ENCODE results near the gene STXBP6.

The STXBP6 gene

DNA sequence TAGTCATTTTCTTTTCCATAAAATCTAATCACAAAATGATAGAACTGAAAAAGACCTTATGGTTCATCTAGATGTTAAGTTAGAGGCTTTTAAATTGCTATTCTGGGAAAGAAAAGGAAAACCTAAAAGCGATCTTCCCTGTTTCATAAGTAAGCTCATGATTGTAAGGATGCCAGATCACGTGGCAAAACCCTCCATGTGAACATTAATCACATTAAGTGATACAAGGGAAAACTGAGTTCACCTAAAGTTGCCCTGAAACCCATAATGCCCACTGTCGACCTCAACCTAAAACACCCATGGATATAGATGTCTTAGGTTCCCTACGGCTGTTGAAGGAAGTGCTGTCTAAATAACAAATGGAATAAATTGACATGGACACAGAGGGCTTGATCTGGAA, 3.0 kb upstream of the STXBP6 start:
- no peak for DNase-seq (ENCODE audit: low read depth in 2 of 2, low spot score in 1 of 2)

DNA sequence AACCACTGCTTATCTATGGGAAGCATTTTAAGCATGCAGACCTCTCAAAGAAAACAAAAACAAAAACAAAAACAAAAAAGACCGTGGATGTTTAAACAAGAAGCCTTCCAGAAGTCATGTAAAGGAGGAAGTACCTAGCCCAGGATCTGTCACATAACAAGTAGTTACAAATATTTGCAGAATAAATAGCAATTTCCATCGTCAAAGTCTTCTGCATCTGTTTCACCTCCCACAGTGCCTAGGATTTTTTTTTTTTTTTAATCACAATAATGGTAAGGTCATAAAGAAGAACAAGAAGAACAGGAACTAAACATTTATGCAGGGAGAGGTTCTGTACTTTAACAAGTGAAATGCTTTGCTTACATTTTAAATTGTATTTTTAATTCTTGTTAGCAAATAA, 2.4 kb upstream of the STXBP6 start:
- DNase-seq (ENCODE audit: low read depth in 2 of 2, low spot score in 1 of 2), result no peak

DNA sequence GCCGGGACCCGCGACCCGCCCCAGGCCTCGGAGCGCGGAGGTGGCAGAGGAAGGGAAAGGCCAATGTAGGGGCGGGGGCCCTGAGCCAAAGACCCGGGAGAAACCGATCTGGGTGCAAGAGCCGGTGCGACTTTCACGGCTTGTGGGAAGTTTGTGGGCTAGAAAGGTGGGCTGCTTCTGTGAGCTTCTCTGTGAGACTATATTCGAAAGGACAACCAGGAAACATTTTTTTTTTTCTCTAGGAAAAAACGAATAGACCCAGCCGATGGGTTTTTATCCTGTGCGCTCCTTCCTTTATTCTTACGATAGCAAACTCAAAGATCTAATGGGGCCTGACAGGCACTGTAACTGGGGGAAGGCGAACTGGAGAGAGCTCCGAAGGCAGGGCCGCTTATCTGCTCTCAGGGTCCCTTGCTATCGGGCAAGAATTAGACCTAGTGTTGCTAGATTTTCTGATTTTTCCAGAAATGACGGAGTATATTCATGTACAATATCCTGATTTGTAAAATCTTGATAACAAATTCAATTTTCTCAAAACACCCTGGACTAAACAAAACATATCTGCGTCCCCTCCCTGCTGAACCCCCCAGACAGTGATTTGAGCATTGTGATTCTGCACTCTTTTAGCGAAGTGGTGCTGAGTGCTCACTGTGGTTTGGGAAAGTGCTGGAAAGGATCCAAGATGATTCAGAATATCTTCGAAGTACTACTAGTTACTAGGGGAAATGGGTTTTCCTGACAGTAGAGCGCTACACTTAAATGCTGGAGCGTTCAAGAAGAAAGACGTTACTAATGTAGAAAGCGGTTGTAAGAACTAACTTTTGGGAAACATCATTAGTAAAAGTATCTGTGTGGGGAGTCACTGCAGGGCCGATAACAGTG, 563 bp upstream of the STXBP6 start:
- DNase-seq (ENCODE audit: low read depth in 2 of 2, low spot score in 1 of 2), result no peak

DNA sequence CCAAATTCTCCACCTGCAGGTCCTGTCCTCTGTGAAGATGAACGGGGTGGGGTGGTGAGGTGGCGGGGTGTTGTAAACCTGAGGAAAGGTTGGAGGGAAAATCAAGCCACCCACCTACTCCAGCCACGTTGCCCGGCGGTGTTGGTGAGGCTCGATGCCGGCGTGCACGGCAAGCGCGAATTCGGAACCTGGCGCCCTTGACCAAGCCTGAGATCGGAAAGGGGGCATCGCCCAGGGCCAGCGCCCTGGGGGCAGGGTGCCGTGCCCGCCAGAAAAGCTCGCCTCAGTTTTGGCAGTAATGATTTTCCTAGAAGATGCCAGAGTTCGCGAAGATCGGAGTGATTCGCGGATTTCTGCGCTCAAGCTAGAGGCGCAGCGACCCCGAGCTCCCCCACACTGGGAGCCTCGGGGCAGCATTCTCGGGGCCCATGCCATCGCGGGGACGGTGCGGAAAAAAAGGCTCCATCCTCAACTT, 817 bp downstream of the STXBP6 start:
- no peak for DNase-seq (ENCODE audit: low read depth in 2 of 2, low spot score in 1 of 2)

DNA sequence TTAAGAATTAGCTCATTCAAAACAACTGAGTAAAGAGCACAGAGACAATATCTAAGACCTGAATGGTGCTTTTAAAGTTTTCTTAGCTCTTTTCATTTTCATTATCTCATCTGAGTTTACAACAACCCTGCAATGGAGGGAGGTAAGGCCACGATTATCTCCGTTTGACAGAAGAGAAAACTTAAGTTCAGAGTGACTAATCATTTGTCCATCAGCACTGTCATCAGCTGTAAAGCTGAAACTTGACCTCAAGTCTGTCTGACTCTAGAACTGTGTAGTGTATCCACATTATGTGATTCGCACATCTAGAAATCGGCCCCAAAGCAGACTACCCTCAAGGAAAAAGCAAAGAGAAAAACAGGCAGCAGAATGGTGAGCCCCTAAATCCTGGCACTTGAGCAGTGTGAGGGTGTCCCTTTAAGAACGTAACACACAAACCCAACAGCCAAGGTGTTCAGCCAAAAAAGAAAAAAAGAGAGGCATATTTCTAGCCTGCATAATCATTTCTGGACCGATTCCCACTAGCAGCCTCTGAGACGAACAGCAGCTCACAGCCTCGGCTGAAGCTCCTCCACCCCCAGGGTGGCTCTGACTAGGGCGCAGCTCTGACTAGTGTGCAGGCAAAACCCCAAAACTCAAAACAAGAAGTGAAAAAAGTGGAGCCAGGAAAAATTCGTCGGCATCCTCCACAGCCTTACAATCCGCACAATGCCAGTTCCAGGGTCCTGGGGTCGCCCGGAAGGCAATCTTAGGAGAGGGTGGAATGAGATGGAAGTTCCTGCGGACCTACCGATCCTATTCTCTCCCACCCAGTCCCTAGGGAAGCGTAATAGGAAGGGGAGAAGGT, 1.6 kb downstream of the STXBP6 start:
- no peak for DNase-seq (ENCODE audit: low read depth in 2 of 2, low spot score in 1 of 2)

DNA sequence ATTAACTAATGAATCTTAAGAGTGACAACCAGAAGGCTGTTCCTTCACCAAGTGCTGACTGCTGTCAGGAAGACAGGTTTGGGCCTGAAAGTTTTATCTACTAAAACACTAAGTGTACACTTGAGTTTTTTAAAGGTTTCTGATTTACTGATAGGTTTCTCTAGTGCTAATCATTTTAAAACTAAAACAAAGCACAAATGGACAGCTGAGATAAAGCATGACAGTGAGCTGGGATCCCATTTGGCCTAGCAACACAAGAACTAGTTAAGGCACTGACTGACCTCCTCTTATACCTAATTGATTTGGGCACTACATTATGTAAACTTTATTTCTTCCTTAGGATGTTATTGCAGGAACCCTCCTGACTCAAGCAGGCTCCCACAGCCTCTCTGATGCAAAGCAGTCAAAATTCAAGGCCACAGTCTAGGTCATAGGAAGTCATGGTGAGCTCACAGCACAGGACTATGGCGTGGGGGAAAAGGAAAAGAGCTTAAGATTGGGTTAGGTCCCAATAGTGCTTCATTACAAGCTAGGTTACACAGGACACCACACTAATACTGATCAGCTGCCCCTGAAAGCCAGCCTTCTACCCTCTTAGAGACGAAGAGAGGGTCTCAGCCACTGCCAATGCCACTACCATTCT, 3.5 kb downstream of the STXBP6 start:
- DNase-seq (ENCODE audit: low read depth in 2 of 2, low spot score in 1 of 2), result no peak

DNA sequence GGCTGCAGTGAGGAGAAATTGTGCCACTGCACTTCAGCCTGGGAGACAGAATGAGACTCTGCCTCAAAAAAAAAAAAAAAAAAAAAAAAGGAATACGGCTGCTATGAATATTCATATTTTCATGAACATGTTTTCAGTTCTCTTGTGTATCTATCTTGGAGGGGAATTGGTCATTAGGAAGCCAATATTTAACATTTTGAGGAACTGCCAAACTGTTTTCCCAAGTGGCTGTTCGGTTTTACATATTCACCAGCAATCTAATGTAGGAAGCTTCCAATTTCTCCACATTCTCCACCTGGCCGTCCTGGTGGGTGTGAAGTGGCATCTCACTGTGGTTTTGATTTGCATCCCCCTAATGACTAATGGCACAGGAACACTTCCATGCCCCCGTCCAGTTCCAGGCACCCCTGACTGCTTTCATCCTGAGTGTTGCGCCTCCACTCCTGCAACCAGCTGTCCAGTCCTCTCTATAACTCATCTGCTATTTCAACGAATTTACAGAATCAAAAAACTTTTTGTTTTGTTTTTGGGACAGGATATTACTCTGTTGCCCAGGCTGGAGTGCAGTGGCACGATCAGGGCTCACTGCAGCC, 5.7 kb downstream of the STXBP6 start:
- no peak for DNase-seq (ENCODE audit: low read depth in 2 of 2, low spot score in 1 of 2)

DNA sequence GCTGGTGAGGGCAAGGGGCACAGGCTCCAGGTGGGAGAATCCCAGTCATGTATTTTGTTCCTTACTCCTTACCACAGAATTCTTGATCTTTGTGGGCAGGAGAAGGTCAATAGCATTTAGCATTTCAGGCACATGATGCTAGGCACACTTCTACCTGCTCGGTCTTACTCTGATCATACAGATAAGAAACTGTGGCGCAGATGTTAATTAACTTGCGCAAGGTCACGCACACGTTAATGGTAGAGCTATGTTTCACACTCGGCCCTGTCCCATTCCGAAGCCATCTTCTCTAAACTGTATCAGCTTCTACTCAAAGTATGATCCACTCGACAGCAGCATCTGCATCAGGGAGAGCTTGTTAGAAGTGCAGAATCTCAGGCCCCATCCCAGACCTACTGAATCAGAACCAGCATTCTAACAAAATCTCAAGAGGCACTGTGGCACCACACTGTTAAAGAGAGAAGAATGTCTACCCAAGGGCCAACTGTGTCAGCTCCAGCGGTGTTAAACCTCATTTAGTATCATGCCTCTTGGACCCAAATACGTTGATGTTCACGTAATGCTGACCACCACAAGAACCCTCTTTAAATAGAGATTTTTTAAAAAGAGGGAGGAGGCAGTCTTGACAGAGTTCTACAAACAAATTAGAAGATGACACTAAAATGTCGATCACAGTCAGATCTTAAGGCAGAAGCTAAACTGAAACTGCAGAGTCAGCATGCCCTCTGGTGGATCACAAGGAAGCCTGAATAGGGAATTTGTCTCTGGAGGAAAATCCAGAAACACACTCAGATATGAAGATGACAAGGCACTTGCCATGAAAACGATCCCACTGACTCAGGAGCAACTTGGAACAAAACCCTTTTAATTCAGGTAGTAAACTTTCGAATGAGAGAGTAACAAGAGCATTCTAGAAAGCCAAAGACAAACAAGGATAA, 7.3 kb downstream of the STXBP6 start:
- no peak for DNase-seq (ENCODE audit: low read depth in 2 of 2, low spot score in 1 of 2)

DNA sequence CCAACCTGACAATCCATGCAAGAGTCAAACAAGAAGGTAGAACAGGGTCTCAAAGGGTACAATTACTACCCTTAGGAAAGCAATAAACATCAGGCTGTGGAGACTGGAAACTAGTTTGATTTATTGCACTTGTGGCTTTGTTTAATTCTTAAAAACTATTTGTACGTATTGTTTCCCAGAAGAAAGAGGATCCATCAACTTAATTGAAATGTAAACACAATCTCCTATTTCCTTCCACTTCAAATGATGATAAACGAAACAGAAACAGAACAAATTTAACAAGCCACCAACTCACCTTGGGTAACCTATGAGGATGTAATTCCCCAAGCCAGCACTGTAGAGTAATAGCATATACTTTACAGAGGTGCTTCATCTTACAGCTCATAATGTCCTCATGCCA, 8.0 kb downstream of the STXBP6 start:
- no peak for DNase-seq (ENCODE audit: low read depth in 2 of 2, low spot score in 1 of 2)

DNA sequence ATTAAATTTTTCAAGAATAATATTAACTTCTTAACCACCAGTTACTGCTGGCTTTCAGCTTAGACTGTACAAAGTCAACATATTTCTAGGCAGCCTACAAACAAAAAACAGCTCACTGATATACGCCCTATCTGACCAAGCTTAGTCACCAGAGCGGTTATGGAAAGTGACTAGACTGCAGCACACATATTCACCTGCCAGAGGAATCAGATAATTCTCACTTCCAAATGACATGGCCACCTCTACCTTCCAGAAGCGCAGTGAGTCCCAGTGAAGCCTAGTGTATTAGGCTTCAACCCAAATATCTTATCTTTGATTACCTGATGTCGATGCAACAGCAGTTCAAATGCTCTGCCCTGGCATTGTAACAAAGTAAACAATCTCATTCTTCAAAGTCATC, 8.5 kb downstream of the STXBP6 start:
- DNase-seq (ENCODE audit: low read depth in 2 of 2, low spot score in 1 of 2), result no peak

DNA sequence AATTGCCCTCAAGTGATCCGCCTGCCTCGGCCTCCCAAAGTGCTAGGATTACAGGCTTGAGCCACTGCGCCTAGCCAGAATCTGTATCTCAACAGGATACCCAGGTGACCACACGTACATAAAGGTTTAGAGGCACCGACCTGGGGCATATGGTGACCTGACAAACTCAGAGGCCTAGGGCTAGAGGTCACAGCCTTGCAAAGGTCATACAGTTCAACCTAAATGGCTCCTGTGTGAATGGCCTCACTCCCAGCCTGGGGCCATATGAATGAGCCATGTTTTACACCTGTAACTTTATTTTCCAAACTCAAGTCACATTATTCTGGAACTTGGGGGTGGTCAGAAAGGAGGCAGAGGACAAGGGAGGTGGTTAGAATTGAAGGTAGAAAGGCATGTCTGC, 10.0 kb downstream of the STXBP6 start:
- DNase-seq (ENCODE audit: low read depth in 2 of 2, low spot score in 1 of 2), result no peak

DNA sequence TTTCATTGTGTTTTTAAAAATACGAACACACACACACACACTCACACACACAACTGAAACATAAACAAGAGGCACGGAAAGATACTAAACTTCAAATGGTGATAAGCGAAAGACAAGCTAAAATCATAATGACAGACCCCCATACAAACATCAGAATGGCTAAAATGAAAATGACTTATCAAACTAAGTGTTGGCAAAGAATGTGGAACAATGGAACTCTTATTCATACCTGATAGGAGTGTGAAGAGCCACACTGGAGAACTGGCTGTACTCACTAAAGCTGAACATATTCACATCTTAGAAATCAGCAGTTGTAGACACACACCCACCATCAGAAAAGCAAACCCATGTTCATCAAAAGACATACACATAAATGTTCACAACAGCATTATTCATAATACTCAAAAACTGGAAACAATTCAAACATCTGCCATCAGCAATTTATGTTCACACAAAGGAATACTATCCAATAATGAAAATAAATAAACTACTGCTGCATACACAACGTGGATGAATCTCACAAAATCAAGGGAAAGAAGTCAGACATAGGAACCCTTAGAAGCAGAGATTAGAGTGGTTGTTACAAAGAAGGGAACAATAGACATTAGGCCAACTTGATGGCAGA, 11.8 kb downstream of the STXBP6 start:
- no peak for DNase-seq (ENCODE audit: low read depth in 2 of 2, low spot score in 1 of 2)

DNA sequence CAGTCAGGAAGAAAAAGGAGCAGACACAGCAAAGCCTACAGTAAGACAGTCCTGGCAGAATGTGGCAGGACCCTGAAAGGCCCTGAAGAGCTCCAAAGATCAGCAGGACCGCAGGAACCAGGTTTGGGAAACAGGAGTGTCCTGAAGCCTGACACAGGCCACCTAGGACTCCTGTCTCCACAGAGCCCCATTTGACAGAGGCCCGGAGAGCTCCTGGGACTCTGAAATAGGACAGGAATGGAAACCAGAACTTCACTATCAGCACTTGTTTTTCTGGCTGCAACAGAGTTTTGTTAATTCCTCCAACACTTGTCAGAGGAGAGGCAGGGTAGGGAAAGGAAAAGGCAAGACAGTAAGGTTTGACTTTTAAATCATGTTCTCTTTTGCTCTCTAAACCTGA, 12.9 kb downstream of the STXBP6 start:
- no peak for DNase-seq (ENCODE audit: low read depth in 2 of 2, low spot score in 1 of 2)

DNA sequence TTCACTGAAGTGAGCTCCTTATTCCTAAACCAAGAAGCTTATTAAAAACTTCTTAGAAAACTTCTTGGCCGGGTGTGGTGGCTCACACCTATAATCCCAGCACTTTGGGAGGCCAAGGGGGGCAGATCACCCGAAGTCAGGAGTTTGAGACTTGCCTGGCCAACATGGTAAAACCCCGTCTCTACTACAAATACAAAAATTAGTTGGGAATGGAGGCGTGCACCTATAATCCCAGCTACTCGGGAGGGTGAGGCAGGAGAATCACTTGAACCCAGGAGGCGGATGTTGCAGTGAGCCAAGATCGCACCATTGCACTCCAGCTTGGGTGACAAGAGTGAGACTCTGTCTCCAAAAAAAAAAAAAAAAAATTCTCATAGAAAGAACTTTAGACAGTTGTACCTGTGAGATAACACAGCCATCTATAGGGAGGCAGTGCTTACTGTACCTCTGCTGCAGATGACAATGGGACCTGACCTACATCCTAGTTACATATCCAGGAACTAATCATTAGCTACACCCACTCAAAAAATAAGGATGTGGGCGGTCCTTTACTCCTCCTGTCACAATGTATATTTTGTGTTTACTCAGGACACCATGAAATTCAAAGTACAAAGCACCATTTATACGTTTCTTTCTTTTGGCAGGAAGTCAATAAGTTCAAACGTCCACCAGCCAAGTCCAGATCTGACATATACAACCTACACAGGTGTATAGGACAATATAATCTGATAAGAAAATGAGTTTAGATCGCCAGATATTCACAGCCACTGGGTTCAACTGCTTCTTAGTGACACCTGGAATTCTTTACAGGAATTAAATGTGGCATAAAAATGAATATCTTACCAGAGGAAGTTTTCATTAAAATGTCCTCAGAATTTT, 14.9 kb downstream of the STXBP6 start:
- no peak for DNase-seq (ENCODE audit: low read depth in 2 of 2, low spot score in 1 of 2)

DNA sequence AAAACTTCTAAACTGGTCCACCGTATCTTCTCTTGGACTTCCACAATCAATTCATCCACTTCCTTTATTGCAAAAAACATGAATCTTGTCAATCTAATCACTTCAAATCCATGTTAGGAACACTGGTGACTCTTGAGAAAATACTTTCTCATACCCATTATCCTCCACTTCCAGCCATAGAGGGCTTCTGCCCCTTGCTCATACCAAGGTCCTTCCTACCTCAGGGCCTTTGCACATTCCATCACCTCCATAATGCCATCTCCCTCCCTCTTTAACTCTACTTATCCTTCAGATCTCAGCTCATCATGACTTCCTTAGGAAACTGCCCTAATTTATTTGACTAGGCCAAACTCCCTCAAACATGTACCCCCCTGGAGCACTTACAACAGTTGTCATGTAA, 16.6 kb downstream of the STXBP6 start:
- DNase-seq (ENCODE audit: low read depth in 2 of 2, low spot score in 1 of 2), result no peak

DNA sequence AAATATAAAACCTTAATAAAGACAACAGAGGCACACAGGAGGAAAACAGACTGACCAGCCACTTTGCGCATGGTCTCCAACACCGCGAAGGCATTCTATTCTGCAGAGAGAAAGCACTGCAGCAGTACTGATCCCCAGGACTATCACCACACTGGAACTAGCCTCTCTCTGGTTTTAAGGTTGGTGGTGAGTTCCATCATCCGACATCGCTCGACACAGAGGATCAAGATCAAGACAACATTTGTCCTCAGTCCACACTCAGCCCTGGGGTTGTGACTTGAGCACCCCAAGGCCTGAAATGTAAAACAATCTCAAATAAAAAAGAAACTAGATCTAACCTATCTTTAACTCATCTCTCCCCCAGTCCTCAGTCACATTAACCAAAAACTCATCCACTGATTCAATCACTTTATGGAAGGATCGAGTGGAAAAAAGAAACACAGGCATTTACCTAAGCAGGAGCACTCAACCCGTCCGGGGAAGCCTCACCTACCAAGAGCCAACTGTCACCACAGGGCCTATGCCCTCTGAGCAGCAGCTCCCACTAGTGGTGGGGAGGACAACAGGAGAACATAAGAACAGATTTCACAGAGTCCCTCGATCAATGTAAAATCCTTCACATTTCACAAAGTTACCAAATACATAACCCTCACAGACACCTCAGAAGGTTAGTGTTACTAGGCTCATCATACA, 17.7 kb downstream of the STXBP6 start:
- DNase-seq (ENCODE audit: low read depth in 2 of 2, low spot score in 1 of 2), result no peak

DNA sequence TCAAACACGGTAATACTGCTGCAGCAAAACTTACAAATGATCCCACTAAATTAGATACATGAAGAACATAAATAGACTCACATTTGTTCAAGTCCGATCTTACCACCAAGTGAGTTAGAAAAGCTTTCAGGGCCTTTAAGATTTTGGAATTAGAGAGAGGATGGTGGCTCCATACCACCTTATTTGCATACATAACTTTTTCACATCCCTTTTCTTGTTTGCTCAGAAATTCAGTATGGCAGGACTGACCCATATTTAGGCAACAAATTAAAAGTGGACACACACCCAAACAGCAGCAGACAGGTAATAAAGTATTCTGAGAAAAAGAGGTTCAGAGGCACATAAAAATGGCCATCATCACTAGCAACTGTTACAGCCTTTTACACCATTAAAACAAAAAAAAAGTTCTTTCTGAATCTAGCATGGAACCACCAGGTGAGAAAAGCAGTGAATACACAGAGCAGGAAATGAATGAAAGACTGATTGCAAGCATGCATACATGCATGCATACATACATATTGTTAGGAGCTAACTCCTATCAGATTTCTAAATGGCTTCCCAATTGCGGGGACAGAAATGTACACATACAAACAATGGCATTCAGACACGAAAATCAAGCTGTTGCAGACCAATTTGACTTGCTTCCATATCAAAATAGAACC, 23.3 kb downstream of the STXBP6 start:
- no peak for DNase-seq (ENCODE audit: low read depth in 2 of 2, low spot score in 1 of 2)

DNA sequence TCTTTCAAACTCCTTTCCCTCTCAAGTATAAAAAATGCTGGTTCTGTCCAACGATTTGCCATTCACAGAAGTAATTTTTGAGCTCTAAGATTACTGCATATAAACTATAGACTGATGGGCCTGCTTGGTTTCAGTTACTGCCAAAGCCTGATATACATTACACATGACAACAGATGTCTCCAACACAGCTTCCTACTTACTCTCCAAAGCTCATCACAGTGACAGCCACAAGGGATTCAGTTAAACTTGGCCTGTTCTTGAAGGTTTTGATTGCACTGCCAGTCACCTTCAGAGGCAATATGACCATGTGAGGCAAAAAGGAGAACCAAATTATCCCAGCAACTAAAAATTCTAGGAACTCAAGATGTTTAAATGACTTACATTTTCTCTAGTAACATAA, 30.1 kb downstream of the STXBP6 start:
- DNase-seq (ENCODE audit: low read depth in 2 of 2, low spot score in 1 of 2), result no peak
